Measurements from ENCODE around the gene CA10.

The CA10 gene

GRCh38 chr17:51736356-51736755, 422.2 kb downstream of the CA10 start:
- Mint-ChIP-seq H3K36me3 (ENCODE audit: low read depth) (peaks cover 8% of the 10 kb centered on the region), H3K4me1 (peaks cover 33% of the 10 kb centered on the region), H3K4me3 (no peak overlapping the region), H3K27ac (peak overlapping the region; percentile 35 to 81 (median 68)), H3K9me3 (peaks cover 3% of the 10 kb centered on the region), H3K27me3 (ENCODE audit: low read depth) (peaks cover 10% of the 10 kb centered on the region)
- TF ChIP-seq CTCF (IDR thresholded peaks at IDR 0.05; ENCODE audit: unreplicated experiment in 3 of 3): no peak

GRCh38 chr17:51734976-51735375, 423.5 kb downstream of the CA10 start:
- H3K36me3 Mint-ChIP-seq (ENCODE audit: low read depth): peaks cover 8% of the 10 kb centered on the region
- peaks cover 3% of the 10 kb centered on the region for H3K9me3 Mint-ChIP-seq
- peaks cover 39% of the 10 kb centered on the region for H3K4me1 Mint-ChIP-seq
- peaks cover 10% of the 10 kb centered on the region for H3K27me3 Mint-ChIP-seq (ENCODE audit: low read depth)
- H3K4me3 Mint-ChIP-seq: no peak overlapping the region
- peak overlapping the region in 2 of 3 experiments; percentile 24 to 81 for H3K27ac Mint-ChIP-seq
- no peak for TF ChIP-seq CTCF (IDR thresholded peaks at IDR 0.05; ENCODE audit: unreplicated experiment in 3 of 3)

- Mint-ChIP-seq H3K9me3 (peaks cover 3% of the 10 kb centered on the region), H3K4me3 (peak overlapping the region in 1 of 3 experiments; percentile 29), H3K27ac (peak overlapping the region in 2 of 3 experiments; percentile 24 to 81), H3K4me1 (peaks cover 39% of the 10 kb centered on the region), H3K36me3 (ENCODE audit: low read depth) (peaks cover 8% of the 10 kb centered on the region), H3K27me3 (ENCODE audit: low read depth) (peaks cover 10% of the 10 kb centered on the region)
- TF ChIP-seq CTCF (IDR thresholded peaks at IDR 0.05; ENCODE audit: unreplicated experiment in 3 of 3): peak; percentile 18 to 27 (median 26)
Measured at GRCh38 chr17:51734462-51734861, 424.1 kb downstream of the CA10 start.

- peaks cover 36% of the 10 kb centered on the region for H3K4me1 Mint-ChIP-seq
- H3K27ac Mint-ChIP-seq: peak overlapping the region in 2 of 3 experiments; percentile 57 to 81
- H3K4me3 Mint-ChIP-seq: no peak overlapping the region
- peaks cover 3% of the 10 kb centered on the region for H3K9me3 Mint-ChIP-seq
- peaks cover 10% of the 10 kb centered on the region for H3K27me3 Mint-ChIP-seq (ENCODE audit: low read depth)
- peaks cover 8% of the 10 kb centered on the region for H3K36me3 Mint-ChIP-seq (ENCODE audit: low read depth)
- no peak for TF ChIP-seq CTCF (IDR thresholded peaks at IDR 0.05; ENCODE audit: unreplicated experiment in 3 of 3)
Measured at GRCh38 chr17:51733166-51733565, 425.3 kb downstream of the CA10 start.

GRCh38 chr17:51731941-51732722, 426.4 kb downstream of the CA10 start:
- Mint-ChIP-seq H3K27ac (peak overlapping the region in 2 of 3 experiments; percentile 10 to 81), H3K27me3 (ENCODE audit: low read depth) (peaks cover 6% of the 10 kb centered on the region), H3K4me1 (peaks cover 36% of the 10 kb centered on the region), H3K36me3 (ENCODE audit: low read depth) (peaks cover 8% of the 10 kb centered on the region), H3K9me3 (peaks cover 3% of the 10 kb centered on the region), H3K4me3 (no peak overlapping the region)
- no peak for TF ChIP-seq CTCF (IDR thresholded peaks at IDR 0.05; ENCODE audit: unreplicated experiment in 3 of 3)
